GM21526 (cell line): ENCODE data around the gene DSC2.
"Not testable (repeated sequence)": the region's sequence is repeated elsewhere in the genome, so short reads cannot be mapped to it uniquely, and the experiment has no call there.

Source experiments
- ATAC-seq: cut with Tn5 transposase; IDR thresholded peaks from one replicate; pipeline ENCODE4 v1.9.1; 2021; ENCODE audit warnings: moderate library complexity; ENCODE audit not compliant: unreplicated experiment, low FRiP score

DSC2 gene

DNA sequence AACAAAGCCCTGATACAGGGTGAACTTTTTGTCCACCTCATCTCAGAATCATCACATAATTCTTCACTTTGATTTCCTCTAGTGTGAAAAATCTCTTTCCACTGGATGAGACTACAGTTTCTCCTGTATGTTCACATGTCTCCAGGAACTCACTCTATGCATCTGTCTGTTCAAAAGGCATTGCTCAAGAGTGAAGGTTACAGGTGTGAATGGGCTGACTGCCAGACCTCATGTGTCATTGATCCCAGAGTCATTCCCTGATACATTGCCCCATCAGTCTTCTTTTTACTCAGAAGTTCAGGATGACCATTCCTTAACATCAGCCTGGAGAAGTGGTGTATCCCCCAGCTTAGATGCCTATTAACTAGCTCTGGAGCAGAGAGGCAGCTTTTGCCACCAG, 55.3 kb downstream of the DSC2 start:
- no peak for ATAC-seq

DNA sequence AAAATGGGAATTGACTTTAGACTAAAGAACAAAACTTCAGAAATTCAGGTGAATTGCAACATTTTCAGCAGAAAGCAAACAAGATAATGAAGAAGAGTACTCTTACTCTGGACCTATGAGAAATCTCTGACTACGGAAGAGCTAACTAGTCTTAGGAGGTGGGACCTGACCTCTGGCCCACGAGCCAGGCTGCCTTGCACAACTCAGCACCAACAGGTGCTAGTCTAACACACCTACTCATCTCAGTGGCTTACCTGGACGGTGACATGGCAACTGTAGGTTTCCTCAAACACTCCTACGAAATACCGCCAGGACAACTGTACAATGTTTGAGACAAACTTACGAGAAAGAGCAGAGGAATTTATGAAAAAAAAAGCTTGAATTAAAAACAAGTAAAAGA, 56.6 kb downstream of the DSC2 start:
- no peak for ATAC-seq

DNA sequence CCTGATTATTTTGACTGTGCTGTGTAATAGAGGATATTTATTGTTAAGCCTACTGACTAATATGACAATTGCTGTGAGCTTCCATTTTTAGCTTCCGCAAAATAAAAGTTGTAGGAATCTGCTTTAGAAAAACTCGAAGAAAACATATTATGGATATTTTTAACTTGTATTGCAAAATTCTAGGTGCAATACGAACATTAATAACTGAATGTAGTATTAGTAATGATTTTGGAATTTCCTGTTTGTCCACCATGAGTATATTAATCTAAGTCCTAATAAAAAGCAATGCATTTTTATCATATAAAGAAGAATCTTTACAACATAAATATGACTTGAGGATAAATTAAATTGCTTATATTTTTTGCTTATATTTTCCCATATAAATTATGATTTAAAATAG, 57.3 kb downstream of the DSC2 start:
- no peak for ATAC-seq

DNA sequence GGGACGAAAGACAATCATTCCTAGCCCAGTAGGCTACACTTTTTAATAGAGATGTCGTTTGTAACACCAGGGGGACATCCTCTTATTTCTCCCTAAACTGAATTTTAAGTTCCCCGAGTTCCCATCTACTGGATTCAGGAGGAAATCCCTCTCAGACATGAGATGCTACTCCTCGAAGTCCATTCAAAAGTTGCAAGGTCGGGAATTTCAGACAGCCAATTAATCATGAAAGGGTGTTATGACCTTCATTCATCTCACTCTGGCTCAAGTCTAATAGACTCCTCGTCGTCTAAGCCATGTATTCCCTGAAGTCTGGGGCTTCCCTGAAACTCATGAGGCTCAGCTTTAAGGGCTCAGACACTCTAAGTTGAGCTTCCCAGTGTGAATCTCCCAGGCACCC, 58.5 kb downstream of the DSC2 start:
- no peak for ATAC-seq

DNA sequence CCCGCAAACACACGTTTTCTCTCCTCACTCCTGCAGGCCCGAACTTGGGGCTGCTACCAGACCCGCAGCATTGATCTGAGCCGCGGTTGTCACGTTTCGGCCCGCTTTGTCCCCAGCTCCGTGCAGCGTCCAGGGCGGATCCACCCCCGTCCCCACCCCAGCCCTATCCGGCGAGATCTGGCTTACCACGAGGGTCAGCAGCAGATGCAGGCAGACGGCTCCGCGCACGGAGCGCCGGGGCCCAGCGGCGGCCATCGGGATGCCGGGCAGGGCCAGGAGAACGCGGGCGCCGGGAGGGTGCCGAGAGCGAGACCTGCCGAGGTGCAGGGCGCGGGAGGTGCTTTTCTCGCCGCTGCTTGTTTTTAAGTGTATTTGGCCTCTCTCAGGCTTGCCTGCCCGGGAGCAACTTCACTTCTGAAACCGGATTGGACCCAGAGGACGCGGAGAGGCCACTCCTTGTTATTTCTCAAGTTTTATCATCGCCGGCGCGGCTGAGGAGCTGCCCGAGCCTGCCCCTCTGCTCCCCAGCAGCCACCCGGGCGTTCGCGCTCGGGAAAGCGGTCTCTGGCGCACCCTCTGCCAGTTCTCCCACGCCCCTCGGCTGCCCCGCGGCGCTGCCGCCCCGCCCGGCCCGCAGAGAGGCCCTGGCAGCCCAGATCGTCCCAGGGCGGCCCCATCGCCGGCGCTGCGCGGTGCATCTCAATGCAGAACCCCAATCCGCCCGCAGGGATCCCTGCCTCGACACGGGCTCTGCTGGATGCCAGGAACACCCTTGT, 59.6 kb downstream of the DSC2 start, which contains the start of gene DSC3:
TSS of gene DSC3 (minus strand) at position 337 of the 776 bp plus-strand sequence. CDS start at position 255, 82 bp downstream.
- ATAC-seq, result no peak

DNA sequence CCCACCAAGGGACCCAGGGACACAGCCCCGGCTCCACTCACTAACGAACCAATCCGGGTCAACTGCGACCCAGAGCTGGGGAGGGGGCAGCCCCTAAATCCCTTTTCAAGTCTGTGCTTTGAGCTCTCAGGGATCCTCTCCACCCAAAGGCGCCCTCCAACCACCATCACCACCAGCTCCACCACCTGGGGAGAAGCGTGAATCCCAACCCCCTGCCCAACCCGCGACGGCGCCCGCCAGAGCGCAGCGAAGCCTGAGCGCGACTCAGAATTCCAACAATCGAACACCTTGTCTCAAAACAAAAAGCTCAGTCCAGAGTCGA, 60.2 kb downstream of the DSC2 start:
- ATAC-seq, result no peak

DNA sequence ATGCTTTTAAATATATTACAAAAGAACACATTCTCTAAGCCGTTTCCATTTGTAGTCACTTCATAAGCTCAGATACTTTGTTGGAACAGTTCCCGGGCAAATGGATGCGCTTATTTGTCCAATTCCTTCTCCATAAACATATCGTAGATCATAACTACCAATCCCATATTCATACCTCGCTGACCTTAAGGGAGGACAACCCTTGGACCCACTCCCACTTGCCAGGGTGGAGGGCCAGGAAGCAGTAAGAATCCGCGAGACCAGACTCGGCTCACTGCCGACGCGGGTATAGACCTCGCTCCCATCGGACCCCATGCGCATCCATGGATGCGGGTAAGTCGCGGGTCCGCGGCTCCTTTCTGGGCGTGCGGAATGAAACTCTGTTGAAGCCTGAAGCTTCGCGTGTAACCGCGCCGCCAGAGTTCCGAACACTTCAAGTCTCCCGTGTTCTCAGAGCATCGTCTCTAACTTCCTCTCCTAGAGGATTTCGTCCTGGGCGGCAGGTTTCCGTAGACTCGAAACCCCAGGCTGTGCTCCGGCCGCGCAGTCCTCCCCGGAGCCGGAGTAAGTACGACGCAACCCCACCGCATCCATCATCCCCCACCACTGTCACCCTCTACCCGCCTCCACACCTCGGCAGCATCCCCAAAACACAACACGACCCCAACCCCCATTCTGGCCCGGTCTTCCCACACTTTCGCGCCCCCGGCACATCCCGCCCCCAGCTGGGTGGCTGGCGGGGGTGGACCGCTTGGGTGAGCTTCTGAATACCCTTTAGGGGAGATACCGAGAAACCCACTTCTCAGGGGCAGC, 60.7 kb downstream of the DSC2 start:
- ATAC-seq, result no peak

DNA sequence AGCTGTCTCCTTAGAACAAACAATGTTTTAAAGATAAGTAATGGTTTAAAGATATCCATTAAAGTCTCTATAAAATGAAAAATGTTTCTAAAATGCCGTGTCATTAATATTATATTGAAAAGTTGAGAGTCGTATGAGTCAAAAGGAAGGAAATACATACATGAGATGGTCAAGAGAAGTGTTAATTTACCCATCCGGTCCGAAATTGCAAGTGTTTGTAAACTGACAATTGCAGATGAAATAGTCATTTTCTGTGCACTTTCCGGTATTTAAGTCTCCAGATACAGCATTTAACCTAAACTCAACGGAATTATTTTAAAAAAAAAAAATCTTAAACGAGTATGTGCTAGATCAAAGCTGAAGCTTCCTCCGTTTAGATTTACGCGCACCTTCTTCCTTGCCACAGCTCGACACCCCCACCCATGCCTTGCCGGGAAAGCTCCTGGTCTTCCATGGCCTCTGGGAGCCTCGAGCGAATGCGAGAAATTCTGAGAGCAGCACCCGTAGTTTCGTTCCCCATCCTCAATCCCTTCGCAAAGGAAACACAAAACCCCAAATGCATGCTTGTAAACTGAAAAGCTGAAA, 61.4 kb downstream of the DSC2 start:
- ATAC-seq, result no peak

DNA sequence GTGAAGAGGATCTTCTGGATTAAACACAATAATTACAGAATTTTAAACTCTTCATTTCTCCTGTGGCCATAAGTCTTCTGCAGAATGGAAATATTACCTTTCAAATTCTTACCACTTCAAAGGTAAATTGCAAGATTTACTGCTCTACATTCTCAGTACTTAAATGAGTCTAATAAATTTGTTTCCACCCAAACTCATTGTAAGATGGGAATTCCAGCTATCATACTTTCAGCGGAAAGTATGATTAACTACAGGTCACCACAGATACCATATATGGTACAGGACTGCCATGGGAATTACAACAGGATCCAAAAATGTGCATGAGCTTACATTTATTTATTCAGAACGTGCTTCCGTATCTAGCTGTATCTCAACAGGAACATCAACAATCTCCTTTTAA, 62.8 kb downstream of the DSC2 start:
- no peak for ATAC-seq

DNA sequence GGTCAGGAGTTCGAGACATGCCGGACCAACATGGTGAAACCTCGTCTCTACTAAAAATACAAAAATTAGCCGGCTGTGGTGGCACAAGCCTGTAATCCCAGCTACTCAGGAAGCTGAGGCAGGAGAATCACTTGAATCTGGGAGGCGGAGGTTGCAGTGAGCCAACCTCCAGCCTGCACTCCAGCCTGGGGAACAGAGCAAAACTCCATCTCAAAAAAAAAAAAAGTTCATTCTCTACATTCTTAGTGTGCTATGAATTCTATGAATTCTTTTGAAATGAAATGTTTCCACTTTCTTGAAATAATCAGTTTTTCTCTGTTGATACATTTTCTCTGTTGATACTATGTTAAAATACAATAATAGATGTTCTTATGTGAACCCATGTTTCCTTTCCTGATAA, 64.5 kb downstream of the DSC2 start:
- ATAC-seq, result not testable (repeated sequence)

DNA sequence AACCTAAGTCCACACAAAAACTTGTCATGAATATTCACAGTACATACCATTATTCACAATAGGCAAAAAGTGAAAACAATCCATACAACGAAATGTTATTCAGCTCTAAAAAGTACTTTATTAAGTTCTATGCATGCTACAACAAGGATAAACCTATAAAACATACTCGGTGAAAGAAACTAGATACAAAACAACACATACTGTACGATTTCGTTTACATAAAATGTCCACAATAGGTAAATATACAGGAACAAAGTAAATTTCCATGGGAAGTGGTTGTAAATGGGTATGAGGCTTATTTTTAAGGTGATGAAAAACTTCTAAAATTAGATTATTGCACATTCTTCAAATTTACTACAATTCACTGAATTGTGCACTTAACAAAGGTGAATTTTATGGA, 67.7 kb downstream of the DSC2 start:
- no peak for ATAC-seq

DNA sequence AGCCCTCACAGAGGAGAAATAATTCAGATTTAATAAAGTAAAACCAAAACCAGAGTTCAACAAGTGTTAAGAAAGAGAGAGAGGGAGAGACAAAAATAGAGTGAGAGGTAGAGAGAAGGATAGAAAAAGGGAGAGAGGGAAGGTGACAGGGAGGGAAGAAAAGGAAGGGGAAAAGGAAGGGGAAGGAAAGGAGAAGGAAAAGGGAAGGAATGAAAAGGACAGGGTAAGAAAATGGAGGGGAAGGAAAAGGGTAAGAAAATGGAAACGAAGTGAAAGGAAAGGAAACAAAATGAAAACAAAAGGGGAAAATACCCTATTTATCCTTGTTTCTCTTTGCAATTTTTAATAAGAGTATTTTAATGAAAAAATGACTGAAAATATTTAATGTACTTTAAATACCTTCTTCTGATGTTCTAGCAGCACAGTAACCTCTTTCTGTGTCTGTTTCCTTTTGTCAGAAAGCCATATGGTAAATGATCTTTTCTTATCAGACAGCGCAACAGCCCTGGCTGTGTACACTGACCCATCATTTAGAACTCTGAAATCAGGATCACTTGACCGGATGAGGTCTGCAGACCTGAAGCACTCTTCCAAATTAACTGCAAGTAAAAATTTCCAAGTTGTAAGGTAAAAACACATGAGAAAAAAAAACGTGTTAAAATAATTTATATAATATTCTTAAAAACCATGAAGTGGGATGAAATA, 71.5 kb downstream of the DSC2 start:
- no peak for ATAC-seq

DNA sequence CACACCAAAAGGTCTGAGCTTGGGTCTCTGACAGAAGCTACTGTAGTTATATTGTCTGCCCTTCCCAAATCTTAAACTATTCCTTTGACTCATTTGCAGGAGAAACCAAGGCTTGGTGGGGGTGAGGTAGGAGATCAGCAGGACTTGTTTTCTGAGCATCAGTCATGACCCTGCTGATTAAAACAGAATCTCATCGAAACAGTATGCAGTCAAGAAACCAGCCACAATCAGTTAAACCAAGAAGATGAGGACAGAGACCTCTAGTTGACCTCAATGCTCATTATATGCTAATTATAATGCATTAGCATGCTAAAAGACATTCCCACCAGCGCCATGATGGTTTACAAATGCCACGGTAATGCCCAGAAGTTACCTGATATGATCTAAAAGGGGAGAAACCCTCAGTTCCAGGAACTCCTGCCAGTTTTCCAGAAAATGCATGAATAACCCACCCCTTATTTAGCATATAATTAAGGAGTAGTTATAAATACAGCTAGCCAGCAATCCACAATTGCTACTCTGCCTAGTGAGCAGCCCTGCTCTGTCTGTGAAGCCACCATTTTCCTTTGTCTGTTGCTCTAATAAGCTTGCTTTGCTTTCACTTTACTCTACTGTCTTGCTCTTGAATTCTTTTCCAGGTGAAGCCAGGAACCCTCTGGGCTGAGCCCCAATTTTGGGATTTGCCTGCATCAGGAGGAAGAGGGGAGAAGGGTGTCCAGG, 86.3 kb downstream of the DSC2 start:
- no peak for ATAC-seq

DNA sequence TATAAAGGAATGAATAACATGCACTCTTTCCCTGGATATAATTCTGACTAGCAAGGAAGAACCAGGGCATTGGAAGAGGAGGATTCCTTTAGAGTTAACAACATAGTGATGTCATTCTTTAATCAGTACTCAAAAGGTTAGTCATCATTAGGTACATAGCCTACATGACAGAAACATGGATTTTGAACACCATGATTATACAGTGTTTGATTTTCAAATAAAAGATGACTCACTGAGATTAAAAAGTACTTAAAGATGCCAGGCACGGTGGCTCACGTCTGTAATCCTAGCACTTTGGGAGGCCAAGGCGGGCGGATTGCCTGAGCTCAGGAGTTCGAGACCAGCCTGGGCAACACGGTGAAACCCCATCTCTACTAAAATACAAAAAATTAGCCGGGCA, 90.8 kb downstream of the DSC2 start:
- ATAC-seq, result not testable (repeated sequence)

DNA sequence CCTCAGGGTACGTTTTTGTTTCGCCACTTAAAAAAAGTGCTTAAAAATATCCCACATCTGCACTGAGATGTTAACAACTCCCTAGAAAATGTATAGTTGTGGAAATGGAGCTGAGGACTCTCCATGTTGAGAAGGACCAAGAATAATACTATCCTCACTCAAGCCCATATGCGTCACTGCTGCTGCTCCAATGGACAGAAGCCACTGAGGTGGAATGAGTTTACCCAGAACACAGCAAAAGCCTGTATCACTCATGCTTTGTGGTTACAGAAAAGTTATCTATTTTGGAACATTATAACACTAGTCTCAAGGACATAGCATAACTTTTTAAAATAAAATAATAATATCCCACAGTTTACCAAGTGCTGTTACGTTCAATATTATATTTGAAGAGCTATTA, 91.6 kb downstream of the DSC2 start:
- no peak for ATAC-seq
